PFSK-1 (cell line): ENCODE data around the gene SHCBP1L.
A peak's percentile ranks its signal among the peaks of the same experiment; 100 is the strongest.

Experiments
- FOXP2 ChIP-seq: optimal IDR thresholded peaks from 2 replicates; pipeline ENCODE3; 2011; ENCODE audit warnings: borderline replicate concordance, control low read depth, inconsistent platforms; ENCODE audit not compliant: insufficient read depth; ENCODE audit errors: extremely low read length, extremely low read depth
- POLR2AphosphoS5 ChIP-seq: IDR thresholded peaks from 2 replicates; pipeline ENCODE4 v1.6.1; 2012; ENCODE audit warnings: low read depth, mild to moderate bottlenecking, control low read depth, low read length, moderate library complexity
- REST ChIP-seq, 2 experiments: IDR thresholded peaks; 2 replicates each; pipeline versions ENCODE4 v1.6.1 to v1.8.0; 2011 to 2012; ENCODE audit warnings: low read depth in 2 of 2, low read length in 2 of 2, control low read depth in 1 of 2, inconsistent platforms in 1 of 2, mild to moderate bottlenecking in 1 of 2, moderate library complexity in 1 of 2; ENCODE audit not compliant: insufficient read depth in 1 of 2
- SIN3A ChIP-seq: IDR thresholded peaks from 2 replicates; pipeline ENCODE4 v1.6.1; 2012; ENCODE audit warnings: mild to moderate bottlenecking, low read length, moderate library complexity, borderline replicate concordance; ENCODE audit not compliant: insufficient read depth
- TAF1 ChIP-seq: IDR thresholded peaks from 2 replicates; pipeline ENCODE4 v1.6.1; 2012; ENCODE audit warnings: low read length, control low read depth, borderline replicate concordance; ENCODE audit not compliant: insufficient read depth

The SHCBP1L gene

DNA sequence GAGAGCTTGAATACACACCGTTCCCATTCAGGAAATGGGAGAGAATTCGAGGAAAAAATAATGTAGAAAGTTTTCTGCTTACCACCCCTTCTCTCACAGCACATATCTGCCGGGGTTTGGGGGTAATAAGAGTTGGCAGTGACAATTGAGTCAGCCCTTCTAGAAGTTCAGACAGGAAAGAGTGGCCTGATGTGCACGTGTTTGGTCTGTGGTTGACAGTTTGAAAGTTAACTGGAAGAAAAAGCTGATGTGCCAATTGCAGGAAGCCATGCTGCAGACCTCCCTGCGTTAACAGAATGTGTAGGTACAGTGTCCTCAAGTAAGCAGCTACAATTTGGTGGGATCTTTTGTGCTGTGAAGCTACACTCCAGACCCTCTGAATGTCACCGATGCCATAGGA is 63.0 kb downstream of the SHCBP1L start:
- TF ChIP-seq FOXP2 (no peak), TAF1 (no peak), SIN3A (no peak), REST (IDR thresholded peaks at IDR 0.05; ENCODE audit: insufficient read depth in 1 of 2, low read depth in 2 of 2, low read length in 2 of 2) (no peak), POLR2AphosphoS5 (no peak; the same call in 1 of the 2 replicates)

DNA sequence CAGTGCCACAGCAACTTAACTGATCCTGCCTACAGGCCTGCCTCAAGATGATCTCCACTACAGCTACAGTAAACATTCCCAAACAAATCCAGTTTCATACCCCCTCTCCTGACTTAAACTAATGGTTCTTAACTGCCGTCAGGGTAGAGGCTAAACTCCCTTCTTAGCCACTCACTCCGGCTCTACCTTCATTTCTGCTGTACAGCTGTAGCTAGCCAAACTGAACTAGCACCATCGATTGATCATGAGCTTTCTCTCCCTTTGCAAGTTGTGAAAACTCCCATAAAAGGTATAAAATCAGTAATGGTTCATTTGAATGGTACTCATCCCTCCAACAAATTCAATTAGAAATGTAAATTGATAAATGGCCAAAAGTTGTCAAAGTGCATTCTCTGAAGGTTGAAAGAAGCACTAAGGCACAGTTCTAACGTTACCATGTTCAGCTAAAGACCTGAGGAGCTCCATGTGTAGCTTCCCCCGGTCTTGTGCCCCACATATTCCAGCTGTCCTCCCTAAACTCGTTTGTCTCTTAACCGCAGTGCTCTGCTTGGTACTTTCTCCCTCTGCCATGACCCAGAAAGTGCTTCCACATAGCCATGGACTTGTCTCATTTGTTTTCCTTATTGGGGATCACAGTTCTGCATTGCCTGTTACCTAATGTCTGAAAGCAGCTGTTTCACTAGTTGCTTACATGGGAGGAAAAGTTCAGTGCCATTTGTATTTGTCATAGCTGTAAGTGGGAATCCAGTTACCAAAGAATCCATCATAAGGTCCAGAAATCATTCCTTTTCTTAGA is 64.0 kb downstream of the SHCBP1L start:
- TF ChIP-seq TAF1 = no peak
- no peak for TF ChIP-seq FOXP2
- peak; percentile 40; the same call in 1 of the 2 replicates for TF ChIP-seq POLR2AphosphoS5
- TF ChIP-seq REST (IDR thresholded peaks at IDR 0.05; ENCODE audit: insufficient read depth in 1 of 2, low read depth in 2 of 2, low read length in 2 of 2) = no peak

DNA sequence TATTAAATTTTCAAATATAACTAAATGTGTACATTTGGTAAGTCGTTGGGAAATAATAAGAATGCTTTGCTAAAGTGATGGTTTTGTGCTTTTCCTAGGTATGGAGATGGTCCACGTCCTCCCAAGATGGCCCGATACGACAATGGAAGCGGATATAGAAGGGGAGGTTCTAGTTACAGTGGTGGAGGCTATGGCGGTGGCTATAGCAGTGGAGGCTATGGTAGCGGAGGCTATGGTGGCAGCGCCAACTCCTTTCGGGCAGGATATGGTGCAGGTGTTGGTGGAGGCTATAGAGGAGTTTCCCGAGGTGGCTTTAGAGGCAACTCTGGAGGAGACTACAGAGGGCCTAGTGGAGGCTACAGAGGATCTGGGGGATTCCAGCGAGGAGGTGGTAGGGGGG is 66.0 kb downstream of the SHCBP1L start:
- no peak for TF ChIP-seq REST (IDR thresholded peaks at IDR 0.05; ENCODE audit: insufficient read depth in 1 of 2, low read depth in 2 of 2, low read length in 2 of 2)
- no peak for TF ChIP-seq POLR2AphosphoS5
- no peak for TF ChIP-seq TAF1
- no peak for TF ChIP-seq FOXP2

- TF ChIP-seq TAF1 (no peak), REST (IDR thresholded peaks at IDR 0.05; ENCODE audit: insufficient read depth in 1 of 2, low read depth in 2 of 2, low read length in 2 of 2) (no peak), POLR2AphosphoS5 (no peak)
Measured at GRCh38 chr1:182885591-182885990, 67.4 kb downstream of the SHCBP1L start.

- TF ChIP-seq SIN3A (no peak), FOXP2 (no peak), REST (IDR thresholded peaks at IDR 0.05; ENCODE audit: insufficient read depth in 1 of 2, low read depth in 2 of 2, low read length in 2 of 2) (no peak), TAF1 (no peak), POLR2AphosphoS5 (no peak)
Measured at GRCh38 chr1:182884872-182885271, 68.1 kb downstream of the SHCBP1L start.
